ENCODE data around the gene FAM131A. TPM values are rescaled to one million over a fixed set of nuclear protein-coding genes. Genes with fewer than 3 reads are reported as not detected.

FAM131A gene
- total and polyA plus RNA-seq, 2 donors (not counting 1 experiment from before 2014, with no cell fraction given): 11.7 to 13.4 TPM

DNA sequence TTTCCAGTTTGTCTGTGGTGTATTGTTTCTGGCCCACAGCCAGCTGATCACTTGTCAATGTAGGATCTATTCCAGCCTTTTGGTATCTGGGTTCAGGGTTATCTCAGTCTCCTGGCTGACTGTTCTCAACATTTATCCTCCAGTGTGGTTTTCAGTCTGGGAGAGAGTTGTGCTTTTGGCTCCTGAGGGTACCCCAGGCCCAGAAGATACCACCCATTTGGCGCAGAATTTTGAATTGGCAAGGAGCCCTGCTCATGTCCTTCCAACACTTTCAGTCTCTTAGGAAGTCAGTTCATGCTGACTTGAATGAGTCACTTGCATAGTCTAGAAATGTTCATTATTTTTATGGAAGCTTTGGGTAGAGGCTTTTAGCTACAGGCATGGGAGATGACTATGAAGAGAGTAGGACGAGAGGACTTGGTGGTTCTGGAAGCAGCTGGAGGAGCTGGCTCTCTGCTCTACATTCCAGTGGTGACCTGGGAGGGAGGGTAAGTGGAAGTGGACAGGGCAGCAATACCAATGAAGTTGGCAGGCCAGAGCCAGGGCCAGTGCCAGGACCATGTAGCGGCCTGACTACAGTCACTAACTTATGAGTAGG is 31.3 kb downstream of the FAM131A start:
- CTCF ChIA-PET: interaction anchor here (1.3 to 7.4 kb wide), 3 partner anchors 10 to 146 kb away, joined by 3 to 107 read pairs (median 3); partner anchors contain the start of gene THPO
- ATAC-seq (ENCODE audit: low read depth): no peak
- H3K36me3 ChIP-seq (replicated peaks in 1 of 2; ENCODE audit: control extremely low read depth in 1 of 2, control insufficient read depth in 1 of 2, extremely low read depth in 1 of 2, insufficient read depth in 2 of 2, low read length in 1 of 2): peaks cover 0 to 25% of the 10 kb centered on the region in 2 experiments
- H3K79me2 ChIP-seq (ENCODE audit: control insufficient read depth, insufficient read depth, low read length): no peaks in the 10 kb centered on the region
- no peak overlapping the region for H3K4me3 ChIP-seq (ENCODE audit: control extremely low read depth in 1 of 5, extremely low read depth in 1 of 5, insufficient read depth in 1 of 5, low read depth in 2 of 5, low read length in 4 of 5)
- no peak for DNase-seq
- no peak overlapping the region for H3K27ac Mint-ChIP-seq
- intact Hi-C loops (cut with micrococcal nuclease): no loop called here
- H3K4me3 Mint-ChIP-seq: no peak overlapping the region
- no peak overlapping the region for H3K9ac ChIP-seq (ENCODE audit: low read length)
- H3K27me3 Mint-ChIP-seq: no peaks in the 10 kb centered on the region
- H3K9me3 ChIP-seq (ENCODE audit: control extremely low read depth in 1 of 3, control insufficient read depth in 2 of 3, insufficient read depth in 1 of 3, low read length in 2 of 3): no peaks in the 10 kb centered on the region
- H3K27me3 ChIP-seq (replicated peaks in 1 of 4; ENCODE audit: control extremely low read depth in 1 of 4, control insufficient read depth in 3 of 4, insufficient read depth in 4 of 4, low read length in 3 of 4): no peaks in the 10 kb centered on the region
- H4K20me1 ChIP-seq (ENCODE audit: control insufficient read depth, insufficient read depth, low read length, poor library complexity, severe bottlenecking): no peaks in the 10 kb centered on the region
- no peak for TF ChIP-seq CTCF (IDR thresholded peaks at IDR 0.05)
- no peak for TF ChIP-seq EZH2 (IDR thresholded peaks at IDR 0.05; ENCODE audit: borderline replicate concordance, insufficient read depth, low read depth, low read length, poor library complexity, severe bottlenecking)
- 97% methylated on average over 2 of the region's 3 CpGs for WGBS (ENCODE audit: insufficient coverage)
- POLR2A ChIA-PET: no interaction called here
- H3K9me3 Mint-ChIP-seq (ENCODE audit: insufficient read depth): no peaks in the 10 kb centered on the region
- H3K4me2 ChIP-seq (replicated peaks; ENCODE audit: low read depth, low read length, poor library complexity, severe bottlenecking): no peak overlapping the region
- peaks cover 14% of the 10 kb centered on the region for H3K4me1 Mint-ChIP-seq
- H3K27ac ChIP-seq (ENCODE audit: low read length in 2 of 2): no peak overlapping the region
- peaks cover 2 to 7% of the 10 kb centered on the region in 2 donors for H3K4me1 ChIP-seq (ENCODE audit: control insufficient read depth in 2 of 2, insufficient read depth in 2 of 2, low read length in 2 of 2)
- no peak overlapping the region for H2AFZ ChIP-seq (ENCODE audit: insufficient read depth, low read depth, low read length, poor library complexity, severe bottlenecking)

- intact Hi-C loops (cut with micrococcal nuclease): loop anchor here (1.0 kb wide), 1 partner anchor 142 kb away; no protein-coding TSS in a partner anchor
- TF ChIP-seq EZH2 (IDR thresholded peaks at IDR 0.05; ENCODE audit: borderline replicate concordance, insufficient read depth, low read depth, low read length, poor library complexity, severe bottlenecking) (no peak), CTCF (IDR thresholded peaks at IDR 0.05) (peak; percentile 72)
- peaks cover 0 to 12% (median 0%) of the 10 kb centered on the region in 4 experiments for H3K27me3 ChIP-seq (replicated peaks in 1 of 4; ENCODE audit: control extremely low read depth in 1 of 4, control insufficient read depth in 3 of 4, insufficient read depth in 4 of 4, low read length in 3 of 4)
- DNase-seq: peak; percentile 68
- Mint-ChIP-seq H3K9me3 (ENCODE audit: insufficient read depth) (no peaks in the 10 kb centered on the region), H3K4me1 (peaks cover 2% of the 10 kb centered on the region), H3K27ac (no peak overlapping the region), H3K4me3 (no peak overlapping the region), H3K27me3 (peaks cover 15% of the 10 kb centered on the region)
- H3K9ac ChIP-seq (ENCODE audit: low read length): no peak overlapping the region
- CTCF ChIA-PET: interaction anchor here (0.5 to 7.4 kb wide), 17 partner anchors 9 to 1665 kb away, joined by 3 to 107 read pairs (median 6); partner anchors contain the start of genes CHRD, CLCN2, EPHB3 and POLR2H
- H2AFZ ChIP-seq (ENCODE audit: insufficient read depth, low read depth, low read length, poor library complexity, severe bottlenecking): no peak overlapping the region
- no peaks in the 10 kb centered on the region for H4K20me1 ChIP-seq (ENCODE audit: control insufficient read depth, insufficient read depth, low read length, poor library complexity, severe bottlenecking)
- H3K9me3 ChIP-seq (ENCODE audit: control extremely low read depth in 1 of 3, control insufficient read depth in 2 of 3, insufficient read depth in 1 of 3, low read length in 2 of 3): no peaks in the 10 kb centered on the region
- ATAC-seq (ENCODE audit: low read depth): peak; percentile 82
- WGBS (ENCODE audit: insufficient coverage): 0% methylated on average over 2 of the region's 5 CpGs
- no peak overlapping the region for H3K4me2 ChIP-seq (replicated peaks; ENCODE audit: low read depth, low read length, poor library complexity, severe bottlenecking)
- no peak overlapping the region for H3K4me3 ChIP-seq (ENCODE audit: control extremely low read depth in 1 of 5, extremely low read depth in 1 of 5, insufficient read depth in 1 of 5, low read depth in 2 of 5, low read length in 4 of 5)
- no peak overlapping the region for H3K27ac ChIP-seq (ENCODE audit: low read length in 2 of 2)
- POLR2A ChIA-PET: no interaction called here
- no peaks in the 10 kb centered on the region for H3K79me2 ChIP-seq (ENCODE audit: control insufficient read depth, insufficient read depth, low read length)
- no peaks in the 10 kb centered on the region for H3K4me1 ChIP-seq (ENCODE audit: control insufficient read depth in 2 of 2, insufficient read depth in 2 of 2, low read length in 2 of 2)
- H3K36me3 ChIP-seq (replicated peaks in 1 of 2; ENCODE audit: control extremely low read depth in 1 of 2, control insufficient read depth in 1 of 2, extremely low read depth in 1 of 2, insufficient read depth in 2 of 2, low read length in 1 of 2): peaks cover 0 to 24% of the 10 kb centered on the region in 2 experiments
Measured at GRCh38 chr3:184371570-184372018, 34.2 kb downstream of the FAM131A start.
